ENCODE data around the gene ATP6V0D1. TPM values are rescaled to one million over a fixed set of nuclear protein-coding genes. Genes with fewer than 3 reads are reported as not detected.

ATP6V0D1 gene
- total RNA-seq, 1 experiment from 2014 or later: 76.6 TPM

- no peak for ATAC-seq
- no peaks in the 10 kb centered on the region for H3K36me3 ChIP-seq (ENCODE audit: low read depth, low read length)
- no peaks in the 10 kb centered on the region for H3K27me3 ChIP-seq (ENCODE audit: low read length)
- no peaks in the 10 kb centered on the region for H3F3A ChIP-seq (ENCODE audit: low read length, unreplicated experiment)
- H3K9ac ChIP-seq (ENCODE audit: low read length): no peak overlapping the region
- intact Hi-C loops (cut with micrococcal nuclease): no loop called here
- no peak overlapping the region for H2AFZ ChIP-seq (ENCODE audit: low read length)
- H4K20me1 ChIP-seq (ENCODE audit: low read length): no peaks in the 10 kb centered on the region
- DNase-seq: no peak
- no TSS peak for BruUV-seq (replicated peaks)
- ChIA-PET CTCF (no interaction called here), POLR2A (ENCODE audit: unreplicated experiment) (no interaction called here)
- no peaks in the 10 kb centered on the region; the same call in 1 of the 2 replicates for H3K4me1 ChIP-seq (ENCODE audit: insufficient read depth, low read length)
- no peak overlapping the region for H3K4me3 ChIP-seq (ENCODE audit: low read length)
- no peak overlapping the region for H3K27ac ChIP-seq (ENCODE audit: low read length)
- H3K79me2 ChIP-seq (ENCODE audit: low read length): no peaks in the 10 kb centered on the region
- no peak for TF ChIP-seq EZH2phosphoT487 (IDR thresholded peaks at IDR 0.05; ENCODE audit: borderline replicate concordance, low read length)
- no peak for TF ChIP-seq EZH2 (IDR thresholded peaks at IDR 0.05; ENCODE audit: low read length, unreplicated experiment)
- TF ChIP-seq, protein P1, sequence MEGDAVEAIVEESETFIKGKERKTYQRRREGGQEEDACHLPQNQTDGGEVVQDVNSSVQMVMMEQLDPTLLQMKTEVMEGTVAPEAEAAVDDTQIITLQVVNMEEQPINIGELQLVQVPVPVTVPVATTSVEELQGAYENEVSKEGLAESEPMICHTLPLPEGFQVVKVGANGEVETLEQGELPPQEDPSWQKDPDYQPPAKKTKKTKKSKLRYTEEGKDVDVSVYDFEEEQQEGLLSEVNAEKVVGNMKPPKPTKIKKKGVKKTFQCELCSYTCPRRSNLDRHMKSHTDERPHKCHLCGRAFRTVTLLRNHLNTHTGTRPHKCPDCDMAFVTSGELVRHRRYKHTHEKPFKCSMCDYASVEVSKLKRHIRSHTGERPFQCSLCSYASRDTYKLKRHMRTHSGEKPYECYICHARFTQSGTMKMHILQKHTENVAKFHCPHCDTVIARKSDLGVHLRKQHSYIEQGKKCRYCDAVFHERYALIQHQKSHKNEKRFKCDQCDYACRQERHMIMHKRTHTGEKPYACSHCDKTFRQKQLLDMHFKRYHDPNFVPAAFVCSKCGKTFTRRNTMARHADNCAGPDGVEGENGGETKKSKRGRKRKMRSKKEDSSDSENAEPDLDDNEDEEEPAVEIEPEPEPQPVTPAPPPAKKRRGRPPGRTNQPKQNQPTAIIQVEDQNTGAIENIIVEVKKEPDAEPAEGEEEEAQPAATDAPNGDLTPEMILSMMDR (conservative IDR thresholded peaks at IDR 0.05; ENCODE audit: low read depth, low read length): no peak
- H3K9me2 ChIP-seq (replicated peaks; ENCODE audit: low read length): no peaks in the 10 kb centered on the region
- H3K4me2 ChIP-seq (ENCODE audit: low read length): no peak overlapping the region
- no peaks in the 10 kb centered on the region for H3K9me3 ChIP-seq (ENCODE audit: low read length)
These were observed 28.1 kb upstream of the ATP6V0D1 start for GRCh38 chr16:67509016-67509415.

GRCh38 chr16:67506468-67506867, 25.5 kb upstream of the ATP6V0D1 start:
- BruUV-seq (replicated peaks): no TSS peak
- ChIA-PET CTCF (no interaction called here), POLR2A (ENCODE audit: unreplicated experiment) (no interaction called here)
- no peak overlapping the region for H3K4me3 ChIP-seq (ENCODE audit: low read length)
- H3K27me3 ChIP-seq (ENCODE audit: low read length): no peaks in the 10 kb centered on the region
- no peaks in the 10 kb centered on the region; the same call in 1 of the 2 replicates for H3K4me1 ChIP-seq (ENCODE audit: insufficient read depth, low read length)
- DNase-seq (no peak), ATAC-seq (no peak)
- H3K79me2 ChIP-seq (ENCODE audit: low read length): no peaks in the 10 kb centered on the region
- no peak overlapping the region for H3K4me2 ChIP-seq (ENCODE audit: low read length)
- H3K27ac ChIP-seq (ENCODE audit: low read length): no peak overlapping the region
- no peaks in the 10 kb centered on the region for H3K36me3 ChIP-seq (ENCODE audit: low read depth, low read length)
- H4K20me1 ChIP-seq (ENCODE audit: low read length): no peaks in the 10 kb centered on the region
- no peaks in the 10 kb centered on the region for H3K9me3 ChIP-seq (ENCODE audit: low read length)
- intact Hi-C loops (cut with micrococcal nuclease): no loop called here
- no peak for TF ChIP-seq EZH2phosphoT487 (IDR thresholded peaks at IDR 0.05; ENCODE audit: borderline replicate concordance, low read length)
- no peak for TF ChIP-seq EZH2 (IDR thresholded peaks at IDR 0.05; ENCODE audit: low read length, unreplicated experiment)
- TF ChIP-seq, protein P1 (conservative IDR thresholded peaks at IDR 0.05; ENCODE audit: low read depth, low read length): no peak
- no peaks in the 10 kb centered on the region for H3F3A ChIP-seq (ENCODE audit: low read length, unreplicated experiment)
- H3K9ac ChIP-seq (ENCODE audit: low read length): no peak overlapping the region
- H3K9me2 ChIP-seq (replicated peaks; ENCODE audit: low read length): no peaks in the 10 kb centered on the region
- H2AFZ ChIP-seq (ENCODE audit: low read length): no peak overlapping the region

- TF ChIP-seq, protein P1 (conservative IDR thresholded peaks at IDR 0.05; ENCODE audit: low read depth, low read length): no peak
- TF ChIP-seq EZH2phosphoT487 (IDR thresholded peaks at IDR 0.05; ENCODE audit: borderline replicate concordance, low read length) (no peak), EZH2 (IDR thresholded peaks at IDR 0.05; ENCODE audit: low read length, unreplicated experiment) (no peak)
- Histone ChIP-seq H3K9ac (ENCODE audit: low read length) (no peak overlapping the region), H3K79me2 (ENCODE audit: low read length) (no peaks in the 10 kb centered on the region), H3K4me2 (ENCODE audit: low read length) (no peak overlapping the region), H3K27me3 (ENCODE audit: low read length) (no peaks in the 10 kb centered on the region), H2AFZ (ENCODE audit: low read length) (no peak overlapping the region), H4K20me1 (ENCODE audit: low read length) (no peaks in the 10 kb centered on the region), H3K4me3 (ENCODE audit: low read length) (no peak overlapping the region), H3K27ac (ENCODE audit: low read length) (no peak overlapping the region), H3K36me3 (ENCODE audit: low read depth, low read length) (no peaks in the 10 kb centered on the region), H3K9me3 (ENCODE audit: low read length) (no peaks in the 10 kb centered on the region), H3K9me2 (replicated peaks; ENCODE audit: low read length) (no peaks in the 10 kb centered on the region), H3F3A (ENCODE audit: low read length, unreplicated experiment) (no peaks in the 10 kb centered on the region), H3K4me1 (ENCODE audit: insufficient read depth, low read length) (no peaks in the 10 kb centered on the region; the same call in 1 of the 2 replicates)
- no TSS peak for BruUV-seq (replicated peaks)
- intact Hi-C loops (cut with micrococcal nuclease): no loop called here
- ChIA-PET POLR2A (ENCODE audit: unreplicated experiment) (no interaction called here), CTCF (interaction anchor here (0.7 kb wide), 1 partner anchor 150 kb away, joined by 4 read pairs; no protein-coding TSS in a partner anchor)
- DNase-seq: peak; percentile 35
- ATAC-seq: peak; percentile 74
These were observed 23.4 kb upstream of the ATP6V0D1 start for GRCh38 chr16:67504031-67505021.

Data from PC-3 (cell line).